PC-9 (cell line): ENCODE measurements around the gene SEC16B.
"Not testable (repeated sequence)": the region's sequence is repeated elsewhere in the genome, so short reads cannot be mapped to it uniquely, and the experiment has no call there.

ENCODE experiments used
- EZH2 ChIP-seq: fragments of 200-600 bp; sonication (generic); IDR thresholded peaks from 2 replicates; pipeline ENCODE4 v1.8.0; 2017; ENCODE audit warnings: antibody characterized with exemption, low read depth
- TF ChIP-seq, protein P1 (sequence below): fragments of 200-600 bp; sonication (generic); conservative IDR thresholded peaks from 2 replicates; pipeline ENCODE4 v1.6.1; 2017; ENCODE audit warnings: mixed run types, antibody characterized with exemption, mild to moderate bottlenecking, moderate library complexity

GRCh38 chr1:177986281-177986680, 16.4 kb upstream of the SEC16B start:
- TF ChIP-seq EZH2 = not testable (repeated sequence)
- TF ChIP-seq, protein P1, sequence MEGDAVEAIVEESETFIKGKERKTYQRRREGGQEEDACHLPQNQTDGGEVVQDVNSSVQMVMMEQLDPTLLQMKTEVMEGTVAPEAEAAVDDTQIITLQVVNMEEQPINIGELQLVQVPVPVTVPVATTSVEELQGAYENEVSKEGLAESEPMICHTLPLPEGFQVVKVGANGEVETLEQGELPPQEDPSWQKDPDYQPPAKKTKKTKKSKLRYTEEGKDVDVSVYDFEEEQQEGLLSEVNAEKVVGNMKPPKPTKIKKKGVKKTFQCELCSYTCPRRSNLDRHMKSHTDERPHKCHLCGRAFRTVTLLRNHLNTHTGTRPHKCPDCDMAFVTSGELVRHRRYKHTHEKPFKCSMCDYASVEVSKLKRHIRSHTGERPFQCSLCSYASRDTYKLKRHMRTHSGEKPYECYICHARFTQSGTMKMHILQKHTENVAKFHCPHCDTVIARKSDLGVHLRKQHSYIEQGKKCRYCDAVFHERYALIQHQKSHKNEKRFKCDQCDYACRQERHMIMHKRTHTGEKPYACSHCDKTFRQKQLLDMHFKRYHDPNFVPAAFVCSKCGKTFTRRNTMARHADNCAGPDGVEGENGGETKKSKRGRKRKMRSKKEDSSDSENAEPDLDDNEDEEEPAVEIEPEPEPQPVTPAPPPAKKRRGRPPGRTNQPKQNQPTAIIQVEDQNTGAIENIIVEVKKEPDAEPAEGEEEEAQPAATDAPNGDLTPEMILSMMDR = not testable (repeated sequence)
